ENCODE results near the gene PLXNA4. TPM values are rescaled to one million over a fixed set of nuclear protein-coding genes. Genes with fewer than 3 reads are reported as not detected.

PLXNA4 gene
- total and polyA plus RNA-seq, 8 donors = 0.15 to 12.8 (median 1.6) TPM

DNA sequence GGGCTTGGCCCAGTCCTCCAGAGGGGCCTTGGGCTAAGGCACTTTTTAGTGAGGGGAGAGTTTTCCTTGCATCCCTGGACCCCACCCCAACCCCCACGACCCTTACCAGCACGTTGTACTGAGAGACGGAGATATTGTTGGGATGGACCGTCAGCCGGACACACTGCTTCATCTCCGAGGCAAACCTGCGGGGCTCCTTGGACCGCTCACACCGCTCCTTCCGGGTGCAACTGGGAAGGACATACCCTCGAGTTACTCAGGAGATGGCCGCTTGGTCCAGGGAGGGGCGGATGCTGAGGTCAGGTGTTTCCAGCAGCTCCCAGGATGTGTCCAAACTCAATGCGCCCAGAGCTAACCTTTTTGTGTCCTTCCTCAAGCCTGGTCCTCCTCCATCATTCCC lies 348.0 kb downstream of the PLXNA4 start:
- Histone ChIP-seq H3K27me3 (no peaks in the 10 kb centered on the region), H3K36me3 (peaks cover 0 to 7% (median 3%) of the 10 kb centered on the region in 4 donors), H3K4me3 (no peak overlapping the region), H3K27ac (no peak overlapping the region), H3K4me1 (peaks cover 0 to 12% (median 3%) of the 10 kb centered on the region in 4 donors), H3K9me3 (no peaks in the 10 kb centered on the region)
- 88 to 95% (median 94%) methylated on average over 13 to 14 of the region's 14 CpGs for WGBS, 5 donors
- DNase-seq = no peak
- intact Hi-C loops (cut with DNase I; ENCODE audit: low total_unique reads) = no loop called here
- TF ChIP-seq POLR2A (IDR thresholded peaks at IDR 0.05) = no peak
- no peak for TF ChIP-seq POLR2AphosphoS5 (IDR thresholded peaks at IDR 0.05)
- no peak for TF ChIP-seq EP300 (IDR thresholded peaks at IDR 0.05)
- TF ChIP-seq, protein P1, sequence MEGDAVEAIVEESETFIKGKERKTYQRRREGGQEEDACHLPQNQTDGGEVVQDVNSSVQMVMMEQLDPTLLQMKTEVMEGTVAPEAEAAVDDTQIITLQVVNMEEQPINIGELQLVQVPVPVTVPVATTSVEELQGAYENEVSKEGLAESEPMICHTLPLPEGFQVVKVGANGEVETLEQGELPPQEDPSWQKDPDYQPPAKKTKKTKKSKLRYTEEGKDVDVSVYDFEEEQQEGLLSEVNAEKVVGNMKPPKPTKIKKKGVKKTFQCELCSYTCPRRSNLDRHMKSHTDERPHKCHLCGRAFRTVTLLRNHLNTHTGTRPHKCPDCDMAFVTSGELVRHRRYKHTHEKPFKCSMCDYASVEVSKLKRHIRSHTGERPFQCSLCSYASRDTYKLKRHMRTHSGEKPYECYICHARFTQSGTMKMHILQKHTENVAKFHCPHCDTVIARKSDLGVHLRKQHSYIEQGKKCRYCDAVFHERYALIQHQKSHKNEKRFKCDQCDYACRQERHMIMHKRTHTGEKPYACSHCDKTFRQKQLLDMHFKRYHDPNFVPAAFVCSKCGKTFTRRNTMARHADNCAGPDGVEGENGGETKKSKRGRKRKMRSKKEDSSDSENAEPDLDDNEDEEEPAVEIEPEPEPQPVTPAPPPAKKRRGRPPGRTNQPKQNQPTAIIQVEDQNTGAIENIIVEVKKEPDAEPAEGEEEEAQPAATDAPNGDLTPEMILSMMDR (IDR thresholded peaks at IDR 0.05) = no peak

DNA sequence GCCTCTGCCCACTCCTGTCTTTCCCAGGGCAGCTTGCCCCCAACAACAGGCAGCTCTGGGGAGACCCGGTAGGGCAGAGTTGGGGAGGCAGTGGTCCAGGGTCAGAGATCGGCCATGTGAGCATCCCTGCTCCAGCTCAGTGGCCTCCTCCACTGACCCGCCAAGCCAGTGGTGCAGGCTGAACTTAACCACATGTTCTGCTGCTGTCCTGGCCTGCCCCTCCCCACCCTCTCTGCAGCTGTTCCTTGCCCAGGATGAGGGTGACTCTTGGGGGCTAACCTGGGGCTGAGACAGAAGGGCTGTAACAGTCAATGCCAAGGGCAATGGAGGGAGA lies 349.3 kb downstream of the PLXNA4 start:
- DNase-seq = no peak
- TF ChIP-seq POLR2AphosphoS5 (IDR thresholded peaks at IDR 0.05) (no peak), EP300 (IDR thresholded peaks at IDR 0.05) (no peak), POLR2A (IDR thresholded peaks at IDR 0.05) (no peak)
- TF ChIP-seq, protein P1 (IDR thresholded peaks at IDR 0.05) = no peak
- intact Hi-C loops (cut with DNase I; ENCODE audit: low total_unique reads) = no loop called here
- no peaks in the 10 kb centered on the region for H3K27me3 ChIP-seq
- 73 to 100% (median 85%) methylated on average over 1 to 3 of the region's 3 CpGs for WGBS, 5 donors
- H3K4me3 ChIP-seq = no peak overlapping the region
- no peaks in the 10 kb centered on the region for H3K9me3 ChIP-seq
- peaks cover 0 to 12% (median 3%) of the 10 kb centered on the region in 4 donors for H3K4me1 ChIP-seq
- peaks cover 0 to 8% (median 4%) of the 10 kb centered on the region in 4 donors for H3K36me3 ChIP-seq
- no peak overlapping the region for H3K27ac ChIP-seq

DNA sequence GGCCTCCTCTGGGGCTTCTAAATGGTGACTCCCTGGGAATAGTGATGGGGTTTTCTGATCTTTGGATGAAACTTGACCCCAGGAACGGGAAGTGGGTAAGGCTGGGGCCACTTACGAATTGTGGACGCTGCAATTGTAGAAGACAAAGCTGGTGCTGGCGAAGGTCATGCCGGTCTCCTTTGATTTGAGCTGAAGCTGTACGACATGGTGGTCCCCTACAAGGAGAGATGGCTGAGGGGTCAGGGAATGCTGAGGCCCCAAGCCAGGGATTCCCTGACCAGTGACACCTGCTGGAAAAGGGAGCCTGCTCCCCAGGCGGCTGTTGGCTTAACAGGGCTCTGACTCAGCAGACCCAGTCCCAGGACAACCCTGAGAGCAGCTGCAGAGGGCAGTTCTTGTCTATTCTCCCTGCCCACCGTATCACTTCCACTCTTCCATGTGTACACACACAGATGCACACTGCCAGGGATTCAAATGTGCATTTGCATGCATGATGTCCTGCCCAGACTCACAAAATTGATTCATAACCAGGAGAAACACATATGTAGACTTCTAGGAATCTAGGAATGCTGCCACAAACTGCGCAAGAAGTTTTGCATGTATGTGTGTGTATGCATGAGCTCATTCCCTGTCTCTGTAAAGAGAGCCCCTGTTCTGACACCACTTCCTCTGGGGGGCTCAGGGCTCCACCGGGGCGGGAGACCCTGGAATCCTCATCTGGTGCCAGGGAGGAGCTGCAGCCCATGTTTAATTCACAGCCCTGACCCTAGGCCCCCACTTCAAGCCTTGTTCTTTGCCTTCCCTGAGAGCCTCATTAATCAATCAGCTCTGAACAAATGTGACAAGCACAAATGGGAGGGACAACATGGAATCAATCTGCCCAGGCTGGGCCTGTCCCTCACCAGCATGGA lies 350.0 kb downstream of the PLXNA4 start:
- no peak overlapping the region for H3K27ac ChIP-seq
- H3K4me1 ChIP-seq = peaks cover 0 to 12% (median 3%) of the 10 kb centered on the region in 4 donors
- TF ChIP-seq POLR2A (IDR thresholded peaks at IDR 0.05) (no peak), POLR2AphosphoS5 (IDR thresholded peaks at IDR 0.05) (no peak), EP300 (IDR thresholded peaks at IDR 0.05) (no peak)
- TF ChIP-seq, protein P1 (IDR thresholded peaks at IDR 0.05) = no peak
- H3K9me3 ChIP-seq = no peaks in the 10 kb centered on the region
- 78 to 88% (median 81%) methylated on average over 11 of the region's 11 CpGs for whole genome bisulfite sequencing, 5 donors
- intact Hi-C loops (cut with DNase I; ENCODE audit: low total_unique reads) = no loop called here
- no peaks in the 10 kb centered on the region for H3K27me3 ChIP-seq
- peaks cover 0 to 8% (median 4%) of the 10 kb centered on the region in 4 donors for H3K36me3 ChIP-seq
- H3K4me3 ChIP-seq = no peak overlapping the region
- DNase-seq = peak in 1 of 2 donors; percentile 16

DNA sequence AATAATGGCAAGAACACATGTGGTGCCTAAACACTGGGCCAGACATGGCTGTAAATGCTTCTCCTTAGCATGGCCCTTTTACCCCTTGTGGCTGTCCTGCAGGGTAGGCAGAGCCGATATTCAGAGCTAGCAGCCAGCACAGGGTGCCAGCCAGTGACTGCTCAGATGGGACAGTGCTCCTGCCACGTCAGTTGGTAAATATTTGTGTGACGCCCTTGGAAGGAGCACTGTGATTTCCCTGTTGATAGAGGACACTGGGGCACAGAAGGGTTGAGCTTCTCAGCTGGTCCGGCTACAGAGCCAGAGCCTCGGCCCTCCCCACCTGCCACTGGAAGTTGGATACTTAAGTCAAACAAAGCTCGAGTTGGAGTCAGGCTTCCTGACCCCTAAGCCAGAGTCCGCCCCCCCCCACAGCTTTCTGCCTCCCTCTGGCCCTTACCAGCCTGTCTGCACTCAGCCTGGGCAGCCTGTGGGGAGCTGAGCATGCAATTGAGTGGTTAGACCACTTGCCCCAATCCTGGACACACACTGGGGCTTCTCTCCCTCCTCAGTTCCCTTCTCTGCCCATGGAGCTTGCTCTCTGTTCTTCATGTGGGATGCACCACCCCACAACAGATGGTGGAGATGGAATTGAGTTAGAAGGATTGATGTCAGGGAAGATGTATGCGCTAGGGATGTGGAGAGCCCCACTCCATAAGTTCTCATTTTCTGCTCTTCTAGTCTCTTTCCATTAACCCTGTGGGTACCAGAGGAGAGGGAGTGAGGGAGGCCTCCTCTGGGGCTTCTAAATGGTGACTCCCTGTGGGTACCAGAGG lies 350.8 kb downstream of the PLXNA4 start:
- Histone ChIP-seq H3K4me1 (peaks cover 0 to 12% (median 3%) of the 10 kb centered on the region in 4 donors), H3K27ac (peak overlapping the region in 2 of 5 donors; percentile 30 to 59), H3K36me3 (peaks cover 0 to 8% (median 4%) of the 10 kb centered on the region in 4 donors), H3K9me3 (no peaks in the 10 kb centered on the region), H3K27me3 (no peaks in the 10 kb centered on the region), H3K4me3 (no peak overlapping the region)
- TF ChIP-seq, protein P1 (IDR thresholded peaks at IDR 0.05) = no peak
- TF ChIP-seq POLR2AphosphoS5 (IDR thresholded peaks at IDR 0.05) = peak in 1 of 3 donors; percentile 46
- no peak for TF ChIP-seq POLR2A (IDR thresholded peaks at IDR 0.05)
- no peak for TF ChIP-seq EP300 (IDR thresholded peaks at IDR 0.05)
- WGBS, 5 donors = 24 to 50% (median 42%) methylated on average over 7 to 8 of the region's 8 CpGs
- intact Hi-C loops (cut with DNase I; ENCODE audit: low total_unique reads) = no loop called here
- peak; percentile 48 to 66 for DNase-seq

Data from stomach (tissue), 9 donors.